GM04503 (cell line): ENCODE results near the gene NEAT1.

Experiments
- DNase-seq: peaks from one replicate; pipeline ENCODE4 v3.0.0-alpha.2; 2012; ENCODE audit warnings: low read depth

NEAT1 gene

DNA sequence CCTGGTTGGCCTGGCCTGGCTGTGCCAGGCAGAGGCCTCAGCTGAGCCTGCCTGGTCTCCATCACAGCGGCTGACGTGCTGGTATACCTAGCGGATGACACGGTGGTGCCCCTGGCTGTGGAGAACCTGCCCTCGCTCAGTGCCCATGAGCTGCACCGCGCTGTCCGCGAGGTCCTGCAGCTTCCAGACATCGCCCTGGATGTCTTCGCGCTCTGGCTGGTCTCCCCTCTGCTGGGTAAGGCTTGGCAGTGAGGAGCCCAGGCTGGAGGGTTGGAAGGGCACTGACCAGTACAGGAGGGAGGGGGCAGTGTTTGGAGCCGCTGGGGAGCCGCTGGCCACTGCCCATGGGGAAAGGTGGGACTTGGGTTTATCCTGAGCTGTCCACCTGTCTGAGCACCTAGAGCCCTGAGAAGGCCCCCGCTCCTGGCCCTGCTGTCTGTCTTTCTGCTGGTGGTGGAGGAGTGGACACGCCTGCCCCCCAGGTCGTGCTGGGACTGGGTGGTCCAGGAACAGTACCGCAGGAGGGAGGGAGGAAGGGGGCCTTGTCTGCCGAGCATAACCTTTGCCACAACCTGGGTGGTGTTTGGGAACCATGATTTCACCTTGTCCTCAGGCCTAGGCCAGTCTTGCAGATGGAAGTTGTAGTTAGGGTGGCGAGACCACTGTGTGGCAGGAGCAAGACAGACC, 33.2 kb upstream of the NEAT1 start:
- DNase-seq: no peak

GRCh38 chr11:65390099-65390941, 32.3 kb upstream of the NEAT1 start:
- DNase-seq: no peak

DNA sequence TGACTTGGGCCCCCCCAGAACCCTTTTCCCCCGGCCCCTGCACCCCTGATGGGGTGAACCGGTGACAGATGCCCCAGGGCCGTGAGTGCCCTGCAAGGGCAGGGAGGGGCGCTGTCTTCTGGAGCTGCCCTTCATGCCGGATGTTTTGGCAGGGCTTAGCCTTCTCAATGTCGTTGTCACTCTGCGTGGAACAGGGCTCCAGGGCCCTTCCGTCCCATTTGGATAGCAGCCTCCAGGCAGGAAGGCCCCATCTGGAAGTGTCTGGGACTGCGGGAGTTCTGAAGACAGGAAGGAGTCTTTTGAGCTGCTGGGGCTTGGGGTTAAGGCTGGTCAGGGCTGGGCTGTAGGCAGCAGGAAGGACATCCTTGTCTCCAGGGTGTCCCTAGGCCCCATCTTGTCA, 31.6 kb upstream of the NEAT1 start:
- DNase-seq: no peak

- DNase-seq: no peak
Measured at GRCh38 chr11:65392186-65392829, 30.3 kb upstream of the NEAT1 start.

DNA sequence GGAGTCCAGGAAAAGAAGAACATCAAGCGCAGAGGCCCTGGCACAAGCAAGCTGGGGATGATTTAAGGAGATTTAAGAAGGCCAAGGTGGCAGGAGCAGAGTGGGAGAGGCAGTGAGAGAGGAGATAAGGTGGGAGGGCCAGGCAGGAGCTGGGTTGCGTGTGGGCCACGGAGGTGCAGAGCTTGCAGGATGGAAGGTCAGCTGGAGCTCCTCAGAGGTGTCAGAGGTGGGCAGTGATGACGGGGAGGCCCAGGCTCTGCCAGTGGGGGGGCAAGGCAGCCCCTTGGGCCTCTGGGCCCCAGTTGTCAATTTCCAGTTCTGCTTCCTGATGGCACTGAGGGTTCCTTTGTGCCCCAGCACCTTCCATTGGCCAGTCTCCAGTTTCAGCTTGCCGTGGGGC, 29.7 kb upstream of the NEAT1 start:
- DNase-seq: no peak

- DNase-seq: no peak
Measured at GRCh38 chr11:65393513-65394079, 29.0 kb upstream of the NEAT1 start.

GRCh38 chr11:65394125-65394536, 28.5 kb upstream of the NEAT1 start:
- no peak for DNase-seq

DNA sequence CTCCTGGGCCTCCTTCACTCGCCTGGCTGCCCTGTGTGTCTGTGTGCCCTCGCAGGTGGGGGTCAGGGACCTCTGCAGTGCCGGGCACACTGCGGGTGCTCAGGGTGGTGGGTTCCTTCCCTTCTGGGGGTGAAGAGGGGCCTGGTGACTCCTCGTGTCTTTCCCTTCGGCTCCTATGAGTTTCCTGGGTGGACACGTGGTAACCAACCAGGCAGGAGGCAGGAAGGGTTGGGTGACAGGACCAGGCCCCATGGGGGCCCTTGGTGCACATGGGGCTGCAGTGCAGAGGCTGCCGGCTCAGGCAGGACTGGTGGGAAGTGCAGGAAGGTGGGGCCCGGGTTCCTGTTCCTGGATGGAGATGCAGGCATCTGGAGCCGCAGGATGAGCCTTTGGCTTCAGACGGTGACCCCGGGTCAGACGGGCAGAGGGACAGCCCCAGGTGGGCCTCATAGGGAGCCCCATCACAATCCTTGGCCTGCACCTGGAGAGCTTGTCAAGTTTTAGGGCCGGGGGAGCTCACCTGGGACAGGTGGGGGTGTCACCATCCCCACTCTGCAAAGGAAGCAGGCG, 26.6 kb upstream of the NEAT1 start:
- DNase-seq: no peak

- no peak for DNase-seq
Measured at GRCh38 chr11:65396769-65397745, 25.5 kb upstream of the NEAT1 start.

GRCh38 chr11:65398362-65398910, 24.2 kb upstream of the NEAT1 start:
- DNase-seq: no peak

DNA sequence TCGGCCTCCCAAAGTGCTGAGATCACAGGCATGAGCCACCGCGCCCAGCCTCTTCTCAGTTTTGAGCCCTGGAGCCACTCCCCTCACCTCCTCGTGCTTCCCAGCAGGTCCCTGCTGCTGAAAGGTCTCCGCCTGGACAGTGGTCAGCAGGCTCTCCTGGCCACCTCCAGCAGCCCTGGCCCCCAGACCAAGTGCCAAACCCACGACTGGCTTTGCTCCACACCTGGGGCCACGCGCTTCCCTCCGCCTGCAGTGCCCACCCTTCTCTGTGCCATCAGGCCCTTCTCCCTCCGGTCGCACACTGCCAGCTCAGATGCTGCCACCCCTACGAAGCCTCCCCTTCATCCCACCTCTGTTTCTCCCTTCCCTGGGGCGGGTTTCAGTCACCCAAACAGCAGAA, 23.3 kb upstream of the NEAT1 start:
- no peak for DNase-seq

- DNase-seq: no peak
Measured at GRCh38 chr11:65399845-65400244, 22.8 kb upstream of the NEAT1 start.

DNA sequence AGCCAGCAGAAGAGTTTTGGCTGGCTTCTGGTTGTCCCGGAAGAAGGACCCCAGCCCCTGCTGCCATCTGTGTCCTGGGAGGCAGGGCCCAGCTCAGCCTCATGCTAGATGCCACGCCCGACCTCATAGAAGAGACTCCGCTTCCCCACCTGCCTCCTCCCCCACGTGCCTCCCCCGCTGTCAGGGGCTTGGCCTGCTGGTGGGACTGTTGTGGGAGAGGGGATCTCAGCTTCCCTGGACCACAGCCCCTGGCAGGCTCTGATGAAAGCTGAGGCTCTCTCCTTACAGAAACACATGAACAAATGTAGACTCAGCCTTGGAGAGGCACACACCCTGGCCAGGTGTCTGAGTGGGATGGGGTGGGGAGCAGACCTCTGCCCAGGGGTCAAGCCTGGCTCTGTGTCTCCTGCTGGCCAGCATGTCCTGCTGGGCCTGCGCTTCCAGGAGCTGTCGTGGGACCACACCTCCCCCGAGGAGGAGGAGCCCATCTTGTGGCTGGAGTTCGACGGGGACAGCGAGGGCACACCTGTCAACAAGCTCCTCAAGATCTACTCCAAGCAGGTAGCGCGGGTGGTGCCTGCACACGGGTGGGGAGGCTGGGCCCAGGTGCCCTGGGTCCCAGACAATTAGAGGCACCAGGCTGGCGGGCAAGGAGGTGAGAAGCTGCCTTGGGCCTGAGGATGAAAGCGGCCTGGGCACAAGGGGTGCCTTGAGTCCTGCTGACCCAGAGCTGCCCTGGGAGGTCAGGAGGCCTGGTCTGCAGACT, 22.1 kb upstream of the NEAT1 start:
- no peak for DNase-seq

DNA sequence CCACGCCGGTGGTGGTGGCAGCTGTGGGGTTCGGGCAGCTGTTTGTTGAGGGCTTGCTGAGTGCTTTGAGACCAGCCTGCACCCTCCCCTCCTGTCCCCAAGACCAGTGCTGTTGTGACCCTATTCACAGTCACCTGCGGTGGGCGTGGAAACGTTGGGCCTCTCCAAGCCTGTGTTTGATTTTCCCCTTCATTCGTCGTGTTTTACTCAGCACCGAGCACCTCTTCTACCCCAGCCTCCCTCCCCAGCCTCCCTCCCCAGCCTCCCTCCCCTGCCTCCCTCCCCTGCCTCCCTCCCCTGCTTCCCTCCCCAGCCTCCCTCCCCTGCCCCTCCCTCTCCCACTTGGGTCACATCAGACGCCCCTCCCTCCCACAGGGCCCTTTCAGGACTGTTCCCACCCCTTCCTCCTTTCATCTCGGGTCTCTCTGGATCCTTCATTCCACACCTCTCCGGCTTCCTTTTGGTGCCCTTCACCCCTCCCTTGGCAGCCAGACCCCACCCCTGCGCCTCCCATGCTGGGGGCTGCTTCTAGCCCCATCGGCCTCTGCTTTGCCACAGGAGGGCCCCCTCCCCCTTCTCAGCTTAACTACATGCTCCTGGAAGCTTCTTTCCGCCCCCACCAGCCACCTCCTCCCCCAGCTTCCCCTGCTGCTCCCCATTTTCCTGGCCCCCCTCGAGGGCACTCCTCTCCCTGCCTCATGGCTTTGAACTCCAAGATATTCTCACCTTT, 21.4 kb upstream of the NEAT1 start:
- no peak for DNase-seq

- DNase-seq: no peak
Measured at GRCh38 chr11:65401803-65402248, 20.8 kb upstream of the NEAT1 start.

DNA sequence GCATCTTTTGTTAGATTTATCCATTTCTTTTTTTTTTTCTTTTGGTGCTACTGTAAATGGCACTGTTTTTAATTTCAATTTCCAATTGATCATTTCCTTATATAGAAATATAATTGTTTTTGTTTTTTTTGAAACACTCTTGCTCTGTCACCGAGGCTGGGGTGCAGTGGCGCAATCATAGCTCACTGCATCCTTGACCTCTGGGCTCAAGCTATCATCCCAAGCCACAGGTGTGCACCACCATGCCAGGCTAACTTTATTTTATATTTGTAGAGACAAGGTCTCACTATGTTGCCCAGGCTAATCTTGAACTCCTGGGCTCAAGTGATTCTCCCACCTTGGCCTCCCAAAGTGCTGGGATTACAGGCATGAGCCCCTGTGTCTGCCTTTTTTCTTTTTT, 19.8 kb upstream of the NEAT1 start:
- DNase-seq: no peak

GRCh38 chr11:65403607-65404121, 18.9 kb upstream of the NEAT1 start:
- DNase-seq: no peak

GRCh38 chr11:65404210-65404609, 18.4 kb upstream of the NEAT1 start:
- DNase-seq: no peak
